A673 (cell line): Measurements from ENCODE around the gene FAXDC2. TPM values are rescaled to one million over a fixed set of nuclear protein-coding genes. Genes with fewer than 3 reads are reported as not detected.

ENCODE experiments used
- BruUV-seq: library from RNA; stranded (reverse); fragments of 400-500 nt; replicated peaks from 2 replicates; lab custom pipeline; 2021; lab: Mats Ljungman, UMichigan
- CTCF ChIA-PET: fragments of 300-600 bp; sonication (Branson Sonifier 250); formaldehyde crosslinking; loops from one replicate; lab custom pipeline; 2022; ENCODE audit warnings: antibody characterized with exemption; lab: Charles Lee
- POLR2A ChIA-PET: fragments of 300-600 bp; sonication (Branson Sonifier 250); formaldehyde crosslinking; loops from one replicate; lab custom pipeline; 2022; ENCODE audit warnings: antibody characterized with exemption; ENCODE audit not compliant: low non-redundant PET; lab: Charles Lee
- DNase-seq: peaks from one replicate; pipeline ENCODE4 v3.0.0-alpha.2; 2015; ENCODE audit warnings: low spot score
- H3K27ac ChIP-seq: fragments of 200-600 bp; sonication (generic); 2 replicates; pipeline ENCODE4 v1.5.1; 2016; ENCODE audit warnings: mixed run types, low read depth, mild to moderate bottlenecking, mixed read lengths, antibody characterized with exemption, low read length; ENCODE audit not compliant: poor library complexity, severe bottlenecking
- H3K27me3 ChIP-seq: fragments of 200-600 bp; sonication (generic); replicated peaks from 2 replicates; pipeline ENCODE4 v1.6.1; 2017; ENCODE audit warnings: mixed run types, low read depth, mild to moderate bottlenecking, mixed read lengths, antibody characterized with exemption, low read length; ENCODE audit not compliant: insufficient read depth, poor library complexity
- H3K36me3 ChIP-seq: fragments of 200-600 bp; sonication (generic); 2 replicates; pipeline ENCODE4 v1.6.1; 2016; ENCODE audit warnings: mixed run types, mild to moderate bottlenecking, mixed read lengths, antibody characterized with exemption, low read length; ENCODE audit not compliant: insufficient read depth, poor library complexity, severe bottlenecking
- H3K4me1 ChIP-seq: fragments of 200-600 bp; sonication (generic); 2 replicates; pipeline ENCODE4 v1.6.1; 2017; ENCODE audit warnings: mixed run types, mild to moderate bottlenecking, mixed read lengths, antibody characterized with exemption, low read length; ENCODE audit not compliant: insufficient read depth, poor library complexity, severe bottlenecking
- H3K4me3 ChIP-seq: fragments of 200-600 bp; sonication (generic); 2 replicates; pipeline ENCODE4 v1.5.1; 2016; ENCODE audit warnings: low read depth, mixed run types, mild to moderate bottlenecking, mixed read lengths, low read length; ENCODE audit not compliant: poor library complexity, severe bottlenecking
- H3K9me3 ChIP-seq: fragments of 200-600 bp; sonication (generic); 2 replicates; pipeline ENCODE4 v1.6.1; 2016; ENCODE audit warnings: mixed run types, low read depth, mild to moderate bottlenecking, mixed read lengths, antibody characterized with exemption, low read length; ENCODE audit not compliant: poor library complexity, severe bottlenecking
- CTCF ChIP-seq: fragments of 300-800, 200-600 bp; sonication (generic); conservative IDR thresholded peaks from 2 replicates; pipeline ENCODE4 v1.5.1; 2017; ENCODE audit warnings: low read depth, mild to moderate bottlenecking, antibody characterized with exemption, low read length, moderate library complexity, mixed read lengths
- EZH2 ChIP-seq: fragments of 200-600 bp; sonication (generic); IDR thresholded peaks from 2 replicates; pipeline ENCODE4 v1.6.1; 2017; ENCODE audit warnings: borderline replicate concordance, low read depth, mild to moderate bottlenecking, mixed read lengths, antibody characterized with exemption, low read length; ENCODE audit not compliant: poor library complexity, severe bottlenecking
- intact Hi-C: fragments of 100-400 bp; cut with micrococcal nuclease; formaldehyde crosslinking; loops from one replicate; pipeline ENCODE4 v1.10.0; 2022; ENCODE audit not compliant: unreplicated experiment
- total RNA-seq: library from RNA; stranded (reverse); gene quantifications from 2 replicates; pipeline ENCODE4 v1.2.3, GENCODE V29; 2021

The FAXDC2 gene
- total RNA-seq, 1 experiment from 2014 or later: not detected

- Histone ChIP-seq H3K9me3 (peaks cover 6% of the 10 kb centered on the region), H3K36me3 (peaks cover 63% of the 10 kb centered on the region)
- BruUV-seq: no TSS peak
These were observed 23.5 kb upstream of the FAXDC2 start for GRCh38 chr5:154873791-154874331.

GRCh38 chr5:154871734-154872133 is 21.3 kb upstream of the FAXDC2 start:
- ChIA-PET CTCF (no interaction called here), POLR2A (no interaction called here)
- peaks cover 56% of the 10 kb centered on the region for H3K36me3 ChIP-seq
- TF ChIP-seq CTCF (no peak), EZH2 (no peak)
- no TSS peak for BruUV-seq
- no peaks in the 10 kb centered on the region for H3K27me3 ChIP-seq
- intact Hi-C loops: no loop called here
- H3K4me3 ChIP-seq: no peak overlapping the region
- H3K9me3 ChIP-seq: no peaks in the 10 kb centered on the region
- no peaks in the 10 kb centered on the region for H3K4me1 ChIP-seq
- no peak overlapping the region for H3K27ac ChIP-seq
- DNase-seq: no peak

More at GRCh38 chr5:154873791-154874331, 23.5 kb upstream of the FAXDC2 start:
- DNase-seq: no peak
- Histone ChIP-seq H3K27ac (no peak overlapping the region), H3K4me3 (no peak overlapping the region), H3K27me3 (no peaks in the 10 kb centered on the region), H3K4me1 (no peaks in the 10 kb centered on the region)
- ChIA-PET POLR2A (no interaction called here), CTCF (no interaction called here)
- intact Hi-C loops: no loop called here
- no peak for TF ChIP-seq EZH2
- TF ChIP-seq CTCF: no peak

- Histone ChIP-seq H3K9me3 (no peaks in the 10 kb centered on the region), H3K4me1 (no peaks in the 10 kb centered on the region), H3K36me3 (peaks cover 51% of the 10 kb centered on the region), H3K27ac (no peak overlapping the region), H3K4me3 (no peak overlapping the region), H3K27me3 (no peaks in the 10 kb centered on the region)
- TF ChIP-seq EZH2: no peak
- TF ChIP-seq CTCF: no peak
- no TSS peak for BruUV-seq
- CTCF ChIA-PET: no interaction called here
- POLR2A ChIA-PET: interaction anchor here (0.7 kb wide), 1 partner anchor 228 kb away, joined by 21 read pairs; no protein-coding TSS in a partner anchor
- intact Hi-C loops: no loop called here
- no peak for DNase-seq
These were observed 18.3 kb upstream of the FAXDC2 start for GRCh38 chr5:154868702-154869101.
